NCI-H146 treated with DMSO at 0.1 percent for 48 hours (cell line): ENCODE measurements around the gene C4B.

Experiments used
- DNase-seq: peaks from one replicate; lab custom pipeline; 2025; ENCODE audit not compliant: unreplicated experiment; lab: John Stamatoyannopoulos, UW

The C4B gene

DNA sequence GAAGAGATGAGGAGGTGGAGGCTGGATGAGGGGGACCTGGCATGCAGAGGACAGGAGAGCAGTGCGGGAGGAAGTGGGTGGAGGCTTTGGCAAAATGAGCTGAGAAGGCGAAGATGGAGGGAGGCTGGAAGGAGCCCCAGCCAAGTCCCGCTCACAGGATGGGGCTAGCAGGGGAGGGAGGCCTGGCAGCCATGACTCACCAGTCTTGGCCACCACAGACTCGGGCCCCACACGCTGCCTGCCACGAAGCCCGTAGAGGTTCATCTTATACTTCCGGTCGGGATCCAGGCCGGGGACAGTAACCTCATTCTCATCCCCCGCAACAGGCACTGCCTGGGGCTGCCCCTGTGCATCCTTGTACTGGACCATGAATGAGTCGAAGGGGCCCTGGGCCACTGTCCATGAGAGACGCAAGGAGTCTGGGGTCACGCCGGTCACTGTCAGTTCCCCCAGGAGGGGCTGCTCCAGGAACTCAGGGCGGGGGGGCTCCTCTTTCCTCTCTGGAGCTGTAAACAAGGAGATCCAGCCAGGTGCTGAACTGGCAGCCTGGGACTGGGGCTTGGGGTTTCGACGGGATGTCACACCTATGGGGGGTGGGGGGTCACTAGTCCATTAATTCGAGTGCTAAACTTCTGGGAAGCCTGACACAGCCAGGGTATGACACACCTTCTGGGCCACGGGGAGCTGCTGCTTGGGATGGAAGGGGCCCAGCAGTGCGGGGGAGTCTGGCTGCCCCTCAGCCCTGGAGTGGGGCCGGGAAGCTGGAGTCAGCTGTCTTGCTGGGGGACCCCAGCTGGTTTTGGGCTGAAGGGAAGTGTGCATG lies 66.8 kb downstream of the C4B start:
- no peak for DNase-seq

DNA sequence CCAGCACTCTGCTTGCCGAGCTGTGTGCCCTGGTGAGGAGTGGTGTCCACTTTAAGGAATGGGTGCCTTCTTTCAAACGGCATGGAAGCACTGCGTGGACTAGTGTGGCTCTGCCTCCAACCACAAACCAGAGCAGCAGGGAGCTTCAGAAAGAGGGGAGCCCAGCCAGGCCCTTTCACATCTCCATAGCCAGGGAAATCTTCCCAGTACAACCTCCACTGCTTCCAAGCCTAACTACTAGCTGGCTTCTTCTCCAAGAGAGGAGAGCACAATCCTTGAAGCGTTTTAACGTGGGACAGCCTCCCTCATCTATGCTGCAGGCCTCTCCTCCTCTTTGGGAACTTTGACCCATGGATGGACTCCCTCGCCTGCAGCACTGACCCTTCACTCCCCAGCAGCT lies 67.9 kb downstream of the C4B start:
- no peak for DNase-seq

DNA sequence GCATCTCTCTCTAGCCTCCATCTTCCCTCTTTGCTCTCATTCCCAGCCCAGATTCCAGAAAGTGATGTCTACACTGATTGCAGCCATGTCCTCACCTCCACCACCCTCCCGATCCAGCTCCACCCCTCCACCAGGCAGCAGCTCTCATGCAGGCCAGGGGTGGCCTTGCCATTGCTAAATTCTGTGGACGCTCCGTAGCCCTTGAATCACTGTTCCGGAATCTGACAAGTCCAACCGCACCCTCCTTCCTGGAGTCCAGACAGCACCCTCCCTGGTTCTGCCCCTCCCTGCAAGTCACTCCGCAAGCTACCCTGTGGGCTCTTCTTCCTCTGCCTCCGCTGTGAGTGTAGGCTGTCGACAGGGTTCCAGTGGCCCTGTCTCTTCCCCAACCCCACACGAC lies 68.3 kb downstream of the C4B start:
- no peak for DNase-seq

DNA sequence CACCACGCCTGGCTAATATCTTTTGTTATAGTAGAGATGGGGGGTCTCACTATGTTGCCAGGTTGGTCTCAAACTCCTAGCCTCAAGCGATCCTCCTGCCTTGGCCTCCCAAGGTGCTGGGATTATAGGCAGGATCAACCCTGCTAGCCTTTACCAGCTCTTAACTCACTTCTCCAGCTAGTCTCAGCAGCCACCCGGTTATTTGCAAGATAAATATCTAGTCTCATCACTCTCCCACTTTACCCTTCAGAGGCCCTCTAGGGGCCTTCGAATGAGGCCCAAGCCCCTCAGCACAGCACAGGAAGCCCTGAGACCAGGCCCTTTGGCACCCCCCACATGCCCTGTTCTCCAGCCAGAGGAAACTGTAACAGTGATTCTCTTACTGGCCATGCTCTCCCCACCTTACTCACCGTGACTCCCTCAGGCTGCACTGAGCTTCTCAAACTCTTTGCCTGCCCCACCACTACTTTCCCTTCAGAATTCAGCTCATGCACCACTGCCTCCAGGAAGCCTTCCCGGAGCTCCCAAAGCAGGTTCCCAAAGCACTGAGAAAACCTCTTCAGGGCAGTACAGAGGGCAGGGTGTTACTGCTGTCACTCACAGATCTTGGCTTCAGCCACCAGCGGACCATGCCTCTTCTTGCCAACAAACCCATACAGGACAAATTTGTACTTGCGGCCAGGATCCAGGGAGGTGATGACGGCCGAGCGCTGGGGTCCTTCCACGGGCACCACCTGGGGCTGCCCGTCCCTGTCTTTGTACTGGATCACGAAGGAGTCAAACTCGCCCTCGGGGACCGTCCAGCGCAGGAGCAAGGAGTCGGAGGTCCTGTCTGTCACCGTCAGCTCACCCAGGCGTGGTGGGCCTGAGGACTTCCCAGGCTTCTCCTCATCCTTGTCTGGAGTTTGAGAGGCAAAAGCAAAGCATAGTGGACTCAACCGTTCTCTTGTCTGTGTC lies 69.5 kb downstream of the C4B start:
- DNase-seq: no peak

DNA sequence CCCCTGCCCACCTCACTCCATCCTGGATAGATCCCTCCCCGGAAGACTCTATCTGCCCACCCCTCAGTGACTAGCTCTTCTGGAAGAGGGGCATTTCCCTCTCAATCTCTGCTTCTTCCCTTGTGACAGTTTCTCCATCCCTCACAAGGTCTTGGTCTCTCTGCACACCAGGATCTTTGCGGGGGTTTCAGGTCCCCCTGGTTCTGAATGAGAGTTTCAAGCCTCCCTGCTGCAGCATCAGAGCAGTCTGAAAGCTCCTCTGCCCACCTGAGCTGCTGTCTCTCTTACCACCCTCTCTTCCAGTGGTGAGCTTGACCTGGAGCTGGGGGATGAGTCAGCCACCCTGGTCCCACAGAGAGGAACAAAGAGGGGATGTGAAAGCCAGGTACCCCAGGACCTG lies 70.2 kb downstream of the C4B start:
- no peak for DNase-seq
